ENCODE data around the gene NAALAD2. TPM values are rescaled to one million over a fixed set of nuclear protein-coding genes. Genes with fewer than 3 reads are reported as not detected.
A peak's percentile ranks its signal among the peaks of the same experiment; 100 is the strongest.

NAALAD2 gene
- total and polyA plus RNA-seq, 2 of the 8 experiments (the other 6 are each of a cell fraction or from before 2014, with no cell fraction given): 2.6 to 3.9 TPM

DNA sequence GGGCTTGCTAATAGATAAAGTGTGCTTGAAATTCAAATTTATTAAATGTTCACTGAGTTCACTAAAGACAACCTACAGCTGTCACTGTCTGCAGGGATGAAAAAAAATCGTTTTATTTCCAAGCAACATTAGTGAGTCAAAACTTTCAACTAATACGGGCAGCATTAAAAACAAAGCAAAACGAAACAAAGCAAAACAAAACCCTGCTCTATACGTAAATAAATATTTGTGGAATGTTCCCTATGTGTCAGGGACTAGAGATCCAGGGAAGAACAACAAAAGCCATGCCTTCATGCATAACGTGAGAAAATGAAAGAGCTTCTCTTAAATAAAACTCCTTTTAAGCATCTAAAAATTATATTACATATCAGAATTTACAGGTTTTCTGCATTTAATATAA is 553 bp downstream of the NAALAD2 start:
- H3K9ac ChIP-seq (replicated peaks in 1 of 4; ENCODE audit: extremely low read depth in 1 of 4, low read depth in 3 of 4, low read length in 3 of 4): peak overlapping the region in 2 of 4 experiments; percentile 9 to 62; a peak in 2 of 7 replicates
- no peaks in the 10 kb centered on the region for H4K20me1 ChIP-seq (replicated peaks in 1 of 2; ENCODE audit: control insufficient read depth in 1 of 2, insufficient read depth in 2 of 2, low read length in 2 of 2)
- H2BK15ac ChIP-seq (ENCODE audit: low read length): no peak overlapping the region
- no peak overlapping the region for H3K23ac ChIP-seq (ENCODE audit: insufficient read length)
- H3K79me2 ChIP-seq (ENCODE audit: control insufficient read depth in 1 of 2, insufficient read depth in 2 of 2, low read length in 2 of 2): no peaks in the 10 kb centered on the region
- H3K27me3 ChIP-seq (replicated peaks in 1 of 4; ENCODE audit: control insufficient read depth in 3 of 4, extremely low read depth in 1 of 4, insufficient read depth in 3 of 4, low read length in 3 of 4): no peaks in the 10 kb centered on the region
- peaks cover 1 to 6% (median 4%) of the 10 kb centered on the region in 4 experiments; a peak in 5 of 7 replicates for H3K4me1 ChIP-seq (replicated peaks in 1 of 4; ENCODE audit: control insufficient read depth in 3 of 4, insufficient read depth in 4 of 4, low read length in 3 of 4)
- 6% methylated on average over 5 of the region's 5 CpGs; no CpG with 5 or more reads in 1 of the 2 experiments for WGBS, 2 experiments (ENCODE audit: extremely low coverage in 1 of 2, insufficient coverage in 1 of 2, insufficient read length in 1 of 2, insufficient replicate concordance in 2 of 2, low coverage in 1 of 2, low lambda C conversion rate in 2 of 2, missing lambda C conversion rate in 1 of 2)
- no peaks in the 10 kb centered on the region for H3K36me3 ChIP-seq (ENCODE audit: control insufficient read depth in 2 of 4, insufficient read depth in 4 of 4, low read length in 3 of 4)
- H3K4me3 ChIP-seq (ENCODE audit: extremely low read depth in 1 of 4, insufficient read depth in 2 of 4, low read depth in 3 of 4, low read length in 4 of 4): peak overlapping the region; percentile 73 to 81 (median 76)
- no peak overlapping the region for H4K91ac ChIP-seq (replicated peaks; ENCODE audit: insufficient read length, low read length)
- H3K18ac ChIP-seq (ENCODE audit: extremely low read depth, low read length): no peak overlapping the region; the same call in 1 of the 2 replicates
- H3K23me2 ChIP-seq (ENCODE audit: low read depth, low read length): peaks cover 6% of the 10 kb centered on the region
- no peaks in the 10 kb centered on the region for H3K9me3 ChIP-seq (ENCODE audit: insufficient read depth in 2 of 2, low read depth in 1 of 2, low read length in 1 of 2)
- no peak for FAIRE-seq
- H3K79me1 ChIP-seq (ENCODE audit: low read depth, low read length): no peaks in the 10 kb centered on the region
- H2BK120ac ChIP-seq (replicated peaks; ENCODE audit: low read depth, low read length): no peak overlapping the region
- ChIA-PET CTCF (ENCODE audit: partially characterized antibody) (interaction anchor here (1.4 to 1.7 kb wide), 2 partner anchors 13 to 85 kb away, joined by 4 to 6 read pairs; no protein-coding TSS in a partner anchor), POLR2A (ENCODE audit: partially characterized antibody) (no interaction called here)
- H2BK12ac ChIP-seq (ENCODE audit: low read depth, low read length): no peak overlapping the region; the same call in 1 of the 2 replicates
- no peak overlapping the region for H3K56ac ChIP-seq (replicated peaks; ENCODE audit: insufficient read length, low read depth, low read length)
- H2BK20ac ChIP-seq (ENCODE audit: low read length): no peak overlapping the region
- no peak overlapping the region for H3K27ac ChIP-seq (ENCODE audit: low read depth, low read length)
- no peak overlapping the region for H4K5ac ChIP-seq (ENCODE audit: insufficient read length, low read depth, low read length)
- H4K8ac ChIP-seq (ENCODE audit: extremely low read depth, insufficient read depth, low read length): peak overlapping the region; percentile 30; the same call in 1 of the 2 replicates
- no peak overlapping the region for H2BK5ac ChIP-seq (ENCODE audit: low read depth, low read length)
- H2AK5ac ChIP-seq (ENCODE audit: low read depth, low read length): no peak overlapping the region; the same call in 1 of the 2 replicates
- H3K14ac ChIP-seq (ENCODE audit: insufficient read length): no peak overlapping the region
- peak overlapping the region; percentile 95 for H2AFZ ChIP-seq (ENCODE audit: low read length)
- DNase-seq (ENCODE audit: low read depth in 1 of 2, low spot score in 2 of 2): no peak
- no peak overlapping the region for H3K4ac ChIP-seq (replicated peaks; ENCODE audit: insufficient read length, low read depth, low read length)
- H3K4me2 ChIP-seq (ENCODE audit: insufficient read depth in 1 of 2, low read depth in 2 of 2, low read length in 2 of 2): peak overlapping the region; percentile 92 to 98
- TF ChIP-seq SP4 (IDR thresholded peaks at IDR 0.05; ENCODE audit: low read length) (no peak), CBX8 (IDR thresholded peaks at IDR 0.05; ENCODE audit: borderline replicate concordance, low read depth, low read length) (no peak), NANOG (IDR thresholded peaks at IDR 0.05; ENCODE audit: insufficient read depth, low read depth, low read length, poor library complexity, severe bottlenecking) (no peak), CBX5 (IDR thresholded peaks at IDR 0.05; ENCODE audit: low read depth, low read length) (no peak), HDAC2 (IDR thresholded peaks at IDR 0.05; ENCODE audit: borderline replicate concordance in 1 of 2, low read depth in 2 of 2, low read length in 2 of 2) (no peak), POLR2AphosphoS5 (IDR thresholded peaks at IDR 0.05; ENCODE audit: low read depth, low read length) (no peak), KDM4A (IDR thresholded peaks at IDR 0.05; ENCODE audit: low read depth, low read length, severe bottlenecking) (no peak), CTBP2 (IDR thresholded peaks at IDR 0.05; ENCODE audit: borderline replicate concordance, insufficient read depth, insufficient read length, low read length) (no peak), BCL11A (IDR thresholded peaks at IDR 0.05; ENCODE audit: low read depth in 2 of 2, low read length in 2 of 2) (no peak), MAFK (IDR thresholded peaks at IDR 0.05; ENCODE audit: low read depth, low read length) (no peak), ZNF274 (IDR thresholded peaks at IDR 0.05; ENCODE audit: borderline replicate concordance, extremely low read depth, low read length) (no peak), KDM5A (IDR thresholded peaks at IDR 0.05; ENCODE audit: low read length) (no peak), KDM1A (IDR thresholded peaks at IDR 0.05; ENCODE audit: borderline replicate concordance, low read length) (no peak), CREB1 (IDR thresholded peaks at IDR 0.05) (no peak)
